Effector CD8-positive, alpha-beta T cell (primary cell): ENCODE measurements around the gene APBA1.

ENCODE experiments used
- DNase-seq: peaks from one replicate; lab custom pipeline; 2025; lab: John Stamatoyannopoulos, UW

The APBA1 gene

GRCh38 chr9:69519470-69520240 is 152.5 kb downstream of the APBA1 start:
- DNase-seq, result no peak

- no peak for DNase-seq
Measured at GRCh38 chr9:69516353-69517322, 155.5 kb downstream of the APBA1 start.

GRCh38 chr9:69515810-69516209 is 156.4 kb downstream of the APBA1 start:
- no peak for DNase-seq

- no peak for DNase-seq
Measured at GRCh38 chr9:69513141-69513820, 158.9 kb downstream of the APBA1 start.

- DNase-seq, result no peak
Measured at GRCh38 chr9:69504058-69504457, 168.1 kb downstream of the APBA1 start.

GRCh38 chr9:69502671-69503301 is 169.4 kb downstream of the APBA1 start:
- no peak for DNase-seq

- no peak for DNase-seq
Measured at GRCh38 chr9:69500896-69501295, 171.3 kb downstream of the APBA1 start.

GRCh38 chr9:69499959-69500358 is 172.2 kb downstream of the APBA1 start:
- no peak for DNase-seq

GRCh38 chr9:69499407-69499806 is 172.8 kb downstream of the APBA1 start:
- no peak for DNase-seq

GRCh38 chr9:69498470-69498869 is 173.7 kb downstream of the APBA1 start:
- no peak for DNase-seq

- no peak for DNase-seq
Measured at GRCh38 chr9:69497816-69498215, 174.4 kb downstream of the APBA1 start.

GRCh38 chr9:69496846-69497450 is 175.2 kb downstream of the APBA1 start:
- DNase-seq, result no peak

GRCh38 chr9:69495296-69495695 is 176.9 kb downstream of the APBA1 start:
- no peak for DNase-seq

- DNase-seq, result no peak
Measured at GRCh38 chr9:69494763-69495162, 177.4 kb downstream of the APBA1 start.

GRCh38 chr9:69494208-69494607 is 178.0 kb downstream of the APBA1 start:
- DNase-seq, result no peak

- DNase-seq, result no peak
Measured at GRCh38 chr9:69486498-69486897, 185.7 kb downstream of the APBA1 start.

GRCh38 chr9:69485466-69485865 is 186.7 kb downstream of the APBA1 start:
- no peak for DNase-seq

- no peak for DNase-seq
Measured at GRCh38 chr9:69483886-69484422, 188.2 kb downstream of the APBA1 start.

GRCh38 chr9:69476797-69477196 is 195.4 kb downstream of the APBA1 start:
- no peak for DNase-seq

GRCh38 chr9:69476016-69476415 is 196.2 kb downstream of the APBA1 start:
- no peak for DNase-seq

GRCh38 chr9:69474821-69475220 is 197.3 kb downstream of the APBA1 start:
- DNase-seq, result no peak
